ENCODE data around the gene ENAH. TPM values are rescaled to one million over a fixed set of nuclear protein-coding genes. Genes with fewer than 3 reads are reported as not detected.

The ENAH gene
- total RNA-seq, 1 experiment from 2014 or later, result 285 TPM

- no peak overlapping the region for H4K5ac ChIP-seq (ENCODE audit: insufficient read length, low read depth, low read length)
- H3K27ac ChIP-seq (ENCODE audit: insufficient read length, low read depth, low read length), result no peak overlapping the region
- H3K27ac Mint-ChIP-seq, result peak overlapping the region in 2 of 3 experiments; percentile 53 to 87; a peak in 4 of 7 replicates
- H2BK15ac ChIP-seq (ENCODE audit: low read depth, low read length), result no peak overlapping the region
- no peak overlapping the region for H2BK20ac ChIP-seq (ENCODE audit: low read depth, low read length, poor library complexity, severe bottlenecking)
- H3T11ph ChIP-seq (ENCODE audit: low read length), result no peak overlapping the region
- H3K56ac ChIP-seq (ENCODE audit: insufficient read length, low read depth, low read length), result no peak overlapping the region
- no peaks in the 10 kb centered on the region; a peak in 1 of 7 replicates for H3K36me3 Mint-ChIP-seq (ENCODE audit: insufficient read depth in 1 of 3, low read depth in 3 of 3)
- H3K14ac ChIP-seq (ENCODE audit: insufficient read depth, low read length), result no peak overlapping the region
- peaks cover 48 to 50% of the 10 kb centered on the region in 2 experiments for H3K4me1 Mint-ChIP-seq
- H3K9ac ChIP-seq (ENCODE audit: extremely low read depth, insufficient read length, low read length), result no peak overlapping the region
- H3K9me3 Mint-ChIP-seq, result no peaks in the 10 kb centered on the region
- H2AK5ac ChIP-seq (ENCODE audit: insufficient read length, low read length), result no peak overlapping the region
- H3K4me2 ChIP-seq (ENCODE audit: insufficient read depth, insufficient read length, low read length), result no peak overlapping the region
- H3K27me3 Mint-ChIP-seq (ENCODE audit: low read depth), result no peaks in the 10 kb centered on the region
- H2BK5ac ChIP-seq (ENCODE audit: insufficient read length, low read length), result no peak overlapping the region
- peaks cover 7% of the 10 kb centered on the region for H3K79me1 ChIP-seq (ENCODE audit: insufficient read depth, low read depth, low read length, poor library complexity, severe bottlenecking)
- no peaks in the 10 kb centered on the region for H4K20me1 ChIP-seq (ENCODE audit: control insufficient read depth, insufficient read depth, insufficient read length)
- H3K23ac ChIP-seq (ENCODE audit: insufficient read length, low read depth, low read length), result no peak overlapping the region
- H3K4me1 ChIP-seq (ENCODE audit: insufficient read depth, low read length), result peaks cover 13% of the 10 kb centered on the region; the same call in 1 of the 2 replicates
- no peak overlapping the region for H3K18ac ChIP-seq (ENCODE audit: insufficient read length, low read depth, low read length)
- no peak overlapping the region for H4K91ac ChIP-seq (ENCODE audit: insufficient read length, low read depth, low read length)
- no peak overlapping the region for H2BK120ac ChIP-seq (ENCODE audit: low read depth, low read length, poor library complexity, severe bottlenecking)
- peaks cover 13% of the 10 kb centered on the region; the same call in 1 of the 2 replicates for H3K79me2 ChIP-seq (ENCODE audit: insufficient read depth, low read length)
- H3K4me3 Mint-ChIP-seq, result no peak overlapping the region
- H2BK12ac ChIP-seq (ENCODE audit: insufficient read length, low read depth, low read length), result no peak overlapping the region
- H3K27me3 ChIP-seq (ENCODE audit: insufficient read depth, low read length), result no peaks in the 10 kb centered on the region
- no peak overlapping the region for H2AFZ ChIP-seq (ENCODE audit: low read length)
- no peak overlapping the region for H4K8ac ChIP-seq (replicated peaks; ENCODE audit: insufficient read length, low read depth, low read length)
- no peaks in the 10 kb centered on the region for H3K9me3 ChIP-seq (ENCODE audit: control insufficient read depth, low read depth, low read length)
- no peak for TF ChIP-seq CTCF (conservative IDR thresholded peaks at IDR 0.05)
- no CpG with 5 or more reads among the region's 9 CpGs for WGBS (ENCODE audit: extremely low coverage, insufficient read length, low lambda C conversion rate)
- H3K4ac ChIP-seq (ENCODE audit: low read depth, low read length), result no peak overlapping the region
- no peaks in the 10 kb centered on the region for H3K23me2 ChIP-seq (ENCODE audit: insufficient read length, low read depth, low read length, poor library complexity, severe bottlenecking)
- no peak for DNase-seq
These were observed 111.5 kb downstream of the ENAH start for GRCh38 chr1:225541383-225541782.
